NCI-H1694 treated with DMSO at 0.1 percent for 48 hours (cell line): ENCODE measurements around the gene MAD1L1.
"Not testable (repeated sequence)": the region's sequence is repeated elsewhere in the genome, so short reads cannot be mapped to it uniquely, and the experiment has no call there.

Source experiments
- DNase-seq: peaks from one replicate; lab custom pipeline; 2025; lab: John Stamatoyannopoulos, UW

Gene MAD1L1

DNA sequence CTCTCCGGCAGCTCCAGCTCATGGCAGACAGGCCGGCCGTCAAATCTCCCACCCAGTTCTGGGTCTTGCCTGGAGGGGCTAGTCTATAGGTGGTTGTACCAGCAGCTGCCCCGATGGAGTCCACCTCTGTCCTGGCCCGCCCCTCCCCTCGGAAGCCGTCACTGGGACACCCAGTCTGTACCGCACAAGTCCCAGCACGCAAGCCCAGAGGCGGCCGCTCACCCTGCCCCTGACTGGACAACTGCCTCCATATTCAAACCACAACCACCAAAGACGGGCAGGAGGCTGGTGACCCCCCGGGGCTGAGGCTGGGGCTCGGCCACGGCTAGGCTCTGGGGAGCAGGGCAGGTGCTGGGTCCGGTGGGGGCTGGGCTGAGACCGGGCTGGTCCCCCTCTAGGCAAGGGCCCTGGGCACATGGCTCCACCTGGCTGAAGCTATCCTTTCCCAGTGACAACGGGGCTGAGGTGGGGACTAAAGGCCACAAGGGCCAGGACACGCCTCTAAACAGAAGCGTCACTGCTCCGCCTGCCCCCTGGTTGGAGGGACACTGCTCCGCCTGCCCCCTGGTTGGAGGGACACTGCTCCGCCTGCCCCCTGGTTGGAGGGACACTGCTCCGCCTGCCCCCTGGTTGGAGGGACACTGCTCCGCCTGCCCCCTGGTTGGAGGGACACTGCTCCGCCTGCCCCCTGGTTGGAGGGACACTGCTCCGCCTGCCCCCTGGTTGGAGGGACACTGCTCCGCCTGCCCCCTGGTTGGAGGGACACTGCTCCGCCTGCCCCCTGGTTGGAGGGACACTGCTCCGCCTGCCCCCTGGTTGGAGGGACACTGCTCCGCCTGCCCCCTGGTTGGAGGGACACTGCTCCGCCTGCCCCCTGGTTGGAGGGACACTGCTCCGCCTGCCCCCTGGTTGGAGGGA lies 371.6 kb downstream of the MAD1L1 start:
- DNase-seq, result not testable (repeated sequence)

GRCh38 chr7:1859266-1860035 lies 373.3 kb downstream of the MAD1L1 start:
- DNase-seq, result no peak

DNA sequence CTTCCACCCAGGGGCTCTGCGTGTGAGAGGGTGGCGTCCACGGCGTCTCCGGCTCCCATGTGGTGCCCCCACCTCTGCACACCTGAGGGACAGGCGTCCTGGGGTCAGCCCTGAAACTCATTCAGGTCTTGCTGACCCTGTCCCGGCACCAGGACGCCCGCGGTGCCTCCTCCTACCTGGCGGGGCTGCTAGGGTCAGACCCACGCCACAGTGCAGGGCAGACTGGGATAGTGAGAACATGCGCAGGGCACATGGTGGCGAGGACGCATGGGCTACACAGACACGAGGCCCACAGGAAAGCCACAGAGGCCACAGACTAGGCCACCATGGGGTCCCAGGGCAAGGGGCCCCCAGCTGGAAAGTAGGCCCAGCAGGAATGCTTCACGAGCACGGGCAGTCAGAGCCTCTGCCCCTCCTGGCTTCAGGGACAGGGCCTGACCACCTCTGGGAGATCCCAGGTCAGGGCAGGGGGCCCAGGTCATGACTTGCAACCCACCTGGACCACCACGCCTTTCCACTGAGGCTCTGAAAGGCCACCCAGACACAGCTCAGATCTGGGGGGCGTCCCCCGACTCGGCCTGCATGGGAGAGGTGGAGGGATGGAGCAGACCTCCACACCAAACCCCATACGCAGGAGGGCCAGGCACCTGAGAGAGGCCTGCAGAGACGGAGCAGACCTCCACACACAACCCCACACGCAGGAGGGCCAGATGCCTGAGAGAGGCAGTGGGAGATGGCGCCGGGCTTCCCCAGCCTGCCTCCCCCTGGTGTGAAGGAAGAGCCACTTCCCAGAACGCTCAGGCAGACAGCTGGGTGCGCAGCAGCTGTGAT lies 374.1 kb downstream of the MAD1L1 start:
- no peak for DNase-seq

DNA sequence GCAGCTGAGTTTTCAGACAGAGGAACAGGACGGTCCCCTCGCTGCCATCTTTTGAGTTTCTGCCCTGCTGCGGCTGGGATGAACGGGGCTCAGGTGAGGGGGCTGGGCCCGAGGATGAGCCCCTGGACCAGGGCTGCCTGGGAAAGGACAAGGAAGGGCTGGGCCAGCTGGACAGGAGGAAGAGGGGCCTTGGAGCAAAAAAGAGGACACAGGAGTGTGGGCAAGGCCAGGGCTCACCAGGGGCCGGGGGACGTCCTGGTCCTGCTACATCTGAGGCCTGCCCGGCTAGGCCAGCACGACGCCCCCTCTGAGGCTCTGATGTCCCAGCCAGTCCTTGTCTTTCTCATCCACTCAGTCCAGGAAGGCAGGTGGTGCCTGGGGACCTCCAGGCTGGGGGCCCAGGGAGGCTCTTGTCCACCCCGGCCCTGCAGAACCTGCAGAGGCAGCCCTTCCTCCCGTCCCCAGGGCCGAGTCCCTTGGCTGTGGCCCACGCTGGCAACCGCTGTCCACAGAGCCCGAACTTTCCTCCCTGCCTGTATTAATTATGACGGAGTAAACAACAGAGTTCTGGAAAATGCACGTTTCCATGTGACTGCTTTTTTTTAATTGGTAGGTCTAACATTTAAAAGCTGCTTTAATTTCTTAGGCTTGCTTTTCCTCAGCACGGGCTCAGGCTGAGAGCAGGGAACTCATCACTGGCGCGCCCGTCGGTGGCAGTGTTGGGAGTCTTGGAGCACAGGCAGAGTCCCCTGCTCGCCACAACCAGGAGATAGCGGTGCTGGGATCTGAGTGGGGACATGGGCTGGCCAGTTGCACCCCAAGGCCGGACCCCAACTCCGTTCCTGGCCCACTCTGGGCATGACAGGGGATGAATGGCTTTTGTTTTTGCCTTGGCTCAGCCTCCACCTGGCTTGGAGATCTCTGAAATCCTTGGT lies 375.0 kb downstream of the MAD1L1 start:
- no peak for DNase-seq

GRCh38 chr7:1856888-1857441 lies 375.8 kb downstream of the MAD1L1 start:
- no peak for DNase-seq

DNA sequence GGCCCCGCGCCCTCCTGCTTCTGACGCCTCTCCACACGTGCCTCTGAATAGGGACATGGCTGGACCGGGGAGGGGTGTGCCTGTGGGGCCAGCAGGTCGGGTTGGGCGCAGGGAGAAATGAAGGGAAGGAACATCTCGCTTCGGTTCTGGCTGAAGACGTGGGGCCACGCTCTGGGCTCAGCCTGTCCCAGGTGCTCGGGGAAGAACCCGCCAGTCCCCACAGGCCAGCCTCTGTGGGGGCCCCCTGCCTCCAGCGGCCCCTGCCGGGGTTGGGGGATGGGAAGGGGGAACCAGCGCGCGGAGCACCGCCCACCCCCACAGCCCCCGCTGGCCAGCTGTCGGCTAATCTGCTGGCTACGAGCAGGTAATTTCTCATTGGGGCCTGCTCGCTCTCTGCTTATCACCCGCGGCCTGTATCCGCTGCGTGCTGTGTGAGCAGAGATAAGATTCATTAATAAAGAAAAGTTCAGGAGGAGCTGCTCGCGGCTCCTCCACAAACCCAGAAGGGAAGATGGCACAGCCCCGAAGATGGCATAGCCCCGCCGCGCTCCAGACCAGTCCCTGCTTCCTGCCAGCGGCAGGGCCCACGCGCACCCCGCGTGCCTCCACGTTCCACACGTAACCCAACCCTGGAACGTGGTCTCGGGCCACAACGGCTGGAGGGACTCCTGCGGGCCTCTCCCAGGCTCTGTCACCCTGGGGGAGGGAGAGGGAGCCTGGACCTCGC lies 376.4 kb downstream of the MAD1L1 start:
- no peak for DNase-seq

GRCh38 chr7:1855725-1856160 lies 377.0 kb downstream of the MAD1L1 start:
- no peak for DNase-seq

GRCh38 chr7:1854866-1855724 lies 377.6 kb downstream of the MAD1L1 start:
- DNase-seq, result no peak

DNA sequence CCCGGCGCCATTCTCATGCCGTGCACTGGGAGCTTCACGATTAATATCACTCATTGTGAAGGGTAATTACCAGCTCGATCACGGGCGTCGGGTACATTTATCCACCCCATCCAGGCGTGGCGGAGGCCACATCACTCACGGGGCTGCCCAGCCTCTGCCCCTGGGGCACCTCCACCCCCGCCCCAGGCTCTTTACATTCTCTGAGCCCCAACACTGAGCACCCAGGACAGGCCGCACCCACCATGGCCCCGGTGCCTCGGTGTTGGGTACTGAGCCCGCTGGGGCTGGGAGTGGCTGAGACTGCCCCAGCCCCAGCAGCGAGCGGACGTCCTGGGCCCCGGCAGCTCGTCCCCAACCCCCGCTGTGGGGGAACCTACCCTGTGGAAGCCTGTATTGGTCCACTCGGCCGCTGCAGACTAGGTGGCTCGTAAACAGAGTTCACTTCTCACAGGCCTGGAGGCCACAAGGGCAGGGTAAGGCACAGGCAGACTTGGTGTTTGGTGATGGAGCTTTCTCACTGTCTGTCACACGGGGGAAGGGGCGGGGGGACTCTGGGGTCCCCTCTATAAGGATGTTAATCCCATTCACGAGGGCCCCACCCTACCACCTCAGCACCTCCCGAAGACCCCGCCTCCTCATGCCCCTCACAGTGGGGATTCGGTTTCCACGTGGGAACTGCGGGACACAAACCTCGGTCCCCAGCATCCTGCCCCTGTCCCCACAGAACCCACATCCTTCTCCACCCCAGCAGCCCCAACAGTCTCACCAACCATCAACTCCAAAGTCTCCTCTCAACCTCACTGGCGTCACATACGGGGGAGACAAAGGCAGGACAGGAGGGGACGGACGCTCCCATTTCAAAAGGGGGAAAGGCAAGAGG lies 378.5 kb downstream of the MAD1L1 start:
- DNase-seq, result no peak

GRCh38 chr7:1853431-1853985 lies 379.2 kb downstream of the MAD1L1 start:
- no peak for DNase-seq

DNA sequence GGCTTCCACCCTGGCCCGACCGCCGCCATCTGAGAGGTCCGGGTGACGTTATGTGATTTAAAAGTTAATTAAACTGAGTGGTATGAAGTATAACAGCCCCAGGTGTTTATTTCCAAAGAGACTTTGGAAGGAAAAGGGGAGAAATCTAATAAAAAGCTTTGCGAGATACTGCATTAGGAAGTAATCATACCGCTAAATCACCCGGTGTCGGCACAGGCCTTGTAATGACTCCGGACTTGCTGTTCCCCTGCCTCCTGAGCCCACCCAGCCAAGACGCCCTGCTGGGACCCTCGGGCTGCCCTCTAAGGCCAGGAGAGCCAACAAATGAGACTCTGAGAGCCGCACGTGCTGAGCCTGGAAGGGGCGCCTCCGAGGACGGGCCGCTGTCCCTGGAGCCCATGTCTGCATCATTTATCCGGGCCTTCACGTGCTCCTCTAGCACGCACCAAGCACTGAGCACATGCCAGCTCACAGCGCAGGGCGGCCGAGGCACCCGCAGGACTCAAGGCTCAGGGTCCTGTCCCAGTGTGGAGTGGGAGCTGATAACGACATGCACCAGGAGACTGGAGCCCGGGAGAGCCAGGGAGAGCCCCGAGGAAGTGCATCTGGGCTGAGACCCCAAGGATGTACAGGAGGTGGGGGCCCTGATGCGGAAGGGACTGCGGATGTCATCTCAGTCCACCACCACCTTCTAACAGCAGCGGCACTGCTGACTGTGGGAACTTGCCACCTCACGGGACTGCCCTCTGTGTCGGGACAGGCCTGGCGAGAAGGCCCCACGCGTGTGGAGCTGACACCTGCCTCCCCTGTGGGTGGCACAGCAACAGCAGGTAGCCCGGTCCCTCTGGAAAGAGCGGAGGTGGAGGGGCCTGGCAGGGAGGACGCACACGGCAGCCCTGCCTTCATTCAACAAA lies 380.0 kb downstream of the MAD1L1 start:
- DNase-seq, result no peak

DNA sequence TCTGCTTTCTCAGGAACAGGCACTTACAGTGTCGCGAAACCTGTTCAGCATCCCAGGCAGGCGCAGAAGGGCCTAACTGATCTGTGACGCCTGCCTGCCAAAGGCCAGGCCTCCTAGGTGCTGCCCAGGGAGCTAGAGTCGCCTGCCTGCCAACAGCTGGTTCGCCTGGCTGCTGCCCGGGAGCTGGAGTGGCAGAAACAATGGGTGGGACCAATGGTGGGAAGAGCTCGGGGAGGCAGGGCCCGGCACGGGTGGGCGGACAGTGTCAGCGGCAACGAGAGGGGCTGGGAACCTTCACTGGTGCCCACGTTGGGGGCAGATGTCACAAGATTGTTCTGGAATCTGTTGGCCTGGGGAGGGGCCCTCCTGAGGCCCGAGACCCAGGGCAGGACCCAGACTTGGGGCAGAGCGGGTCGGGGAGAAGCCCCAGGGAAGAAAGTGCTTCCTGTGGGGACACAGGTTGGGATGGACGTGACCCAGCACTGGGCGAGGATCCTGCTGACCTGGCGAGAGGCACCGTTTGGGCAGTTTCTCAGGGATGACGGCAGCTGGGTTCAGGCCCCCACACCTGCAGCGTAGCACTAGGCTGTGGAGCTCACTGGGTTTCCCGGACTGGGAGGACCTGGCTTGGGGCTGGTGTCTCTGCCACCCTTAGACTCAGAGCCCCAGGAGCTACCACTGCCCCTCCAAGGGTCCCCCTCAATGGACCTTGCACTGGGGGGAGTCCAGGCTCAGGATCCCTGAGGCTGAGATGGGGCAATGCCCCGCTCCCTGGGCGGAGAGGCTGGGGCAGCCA lies 380.8 kb downstream of the MAD1L1 start:
- DNase-seq, result no peak

DNA sequence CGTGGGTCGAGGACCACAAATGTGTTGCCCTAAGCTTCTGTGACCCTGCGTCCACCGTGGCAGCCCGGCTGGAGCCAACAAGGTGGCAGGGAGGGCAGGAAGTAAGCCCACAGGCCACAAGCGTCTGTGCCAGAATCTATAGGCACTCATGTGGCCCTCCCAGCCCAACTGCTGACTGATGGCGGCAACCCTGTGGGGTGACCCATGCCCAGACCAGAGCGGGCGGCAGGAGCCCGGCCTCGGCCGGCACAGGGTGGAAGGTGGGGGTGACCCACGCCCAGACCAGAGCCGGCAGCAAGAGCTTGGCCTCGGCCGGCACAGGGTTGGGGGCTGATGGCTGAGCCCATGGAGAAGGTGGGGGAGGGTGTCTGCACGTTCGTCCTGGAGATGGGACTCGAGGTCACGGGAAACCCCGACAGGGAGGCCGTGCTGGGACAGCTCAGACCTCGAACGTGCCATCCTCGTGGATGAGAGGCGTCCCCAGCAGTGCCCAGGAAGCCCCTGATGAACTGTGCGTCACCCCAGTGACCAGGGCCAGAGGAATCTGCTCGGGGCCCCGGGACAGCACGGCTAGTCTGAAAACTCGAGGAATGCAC lies 381.7 kb downstream of the MAD1L1 start:
- no peak for DNase-seq

- no peak for DNase-seq
Observed at GRCh38 chr7:1850111-1850975, 382.4 kb downstream of the MAD1L1 start.
